Osteocyte (in vitro differentiated cells): ENCODE data around the gene ABCB9. TPM values are rescaled to one million over a fixed set of nuclear protein-coding genes. Genes with fewer than 3 reads are reported as not detected.

Experiments used
- DNase-seq: peaks from one replicate; pipeline ENCODE4 v3.0.0; 2021; ENCODE audit warnings: mixed read lengths; ENCODE audit not compliant: unreplicated experiment; ENCODE audit errors: extremely low spot score
- H3K27ac Mint-ChIP-seq: one replicate; pipeline ENCODE4 v1.8.0; 2021; ENCODE audit warnings: mild to moderate bottlenecking, mixed read lengths; ENCODE audit not compliant: unreplicated experiment
- H3K27me3 Mint-ChIP-seq: one replicate; pipeline ENCODE4 v1.8.0; 2021; ENCODE audit warnings: mixed read lengths; ENCODE audit not compliant: unreplicated experiment
- H3K36me3 Mint-ChIP-seq: one replicate; pipeline ENCODE4 v1.8.0; 2021; ENCODE audit warnings: mixed read lengths; ENCODE audit not compliant: unreplicated experiment
- H3K4me1 Mint-ChIP-seq: one replicate; pipeline ENCODE4 v1.8.0; 2021; ENCODE audit warnings: mixed read lengths; ENCODE audit not compliant: unreplicated experiment
- H3K4me3 Mint-ChIP-seq: one replicate; pipeline ENCODE4 v1.8.0; 2021; ENCODE audit warnings: mild to moderate bottlenecking, moderate library complexity, mixed read lengths; ENCODE audit not compliant: unreplicated experiment
- H3K9me3 Mint-ChIP-seq: one replicate; pipeline ENCODE4 v1.8.0; 2021; ENCODE audit warnings: mixed read lengths; ENCODE audit not compliant: unreplicated experiment
- CTCF ChIP-seq: fragments of 200-600 bp; sonication (generic); IDR thresholded peaks from 2 replicates; pipeline ENCODE4 v1.5.0; 2021; ENCODE audit warnings: antibody characterized with exemption, mild to moderate bottlenecking, moderate library complexity
- total RNA-seq: library from RNA; stranded (reverse); gene quantifications from 2 replicates; pipeline ENCODE4 v1.2.1, GENCODE V29; 2021

Gene ABCB9
- total RNA-seq, 1 donor from 2014 or later: 13.4 TPM

GRCh38 chr12:122981036-122981471 lies 14.8 kb upstream of the ABCB9 start:
- peaks cover 3% of the 10 kb centered on the region for H3K36me3 Mint-ChIP-seq
- no peak for DNase-seq
- H3K4me3 Mint-ChIP-seq: peak overlapping the region; percentile 88
- H3K9me3 Mint-ChIP-seq: no peaks in the 10 kb centered on the region
- H3K4me1 Mint-ChIP-seq: peaks cover 52% of the 10 kb centered on the region
- TF ChIP-seq CTCF: no peak
- peak overlapping the region; percentile 80 for H3K27ac Mint-ChIP-seq
- no peaks in the 10 kb centered on the region for H3K27me3 Mint-ChIP-seq

- peak within 1 kb of the TSS; percentile 89 for H3K27ac Mint-ChIP-seq
- no peaks in the 10 kb centered on the region for H3K27me3 Mint-ChIP-seq
- peaks cover 58% of the 10 kb centered on the region for H3K4me1 Mint-ChIP-seq
- TF ChIP-seq CTCF: no peak
- no peaks in the 10 kb centered on the region for H3K9me3 Mint-ChIP-seq
- no peak for DNase-seq
- H3K36me3 Mint-ChIP-seq: peaks cover 3% of the 10 kb centered on the region
- peak within 1 kb of the TSS; percentile 88 for H3K4me3 Mint-ChIP-seq
These were observed 14.1 kb upstream of the ABCB9 start, which contains the start of gene ARL6IP4 for GRCh38 chr12:122980183-122981035. ARL6IP4 (plus strand) TSS chr12:122980681; CDS start chr12:122981140, 459 bp downstream.

GRCh38 chr12:122979908-122980182 lies 13.6 kb upstream of the ABCB9 start:
- peak overlapping the region; percentile 80 for H3K4me3 Mint-ChIP-seq
- no peak for DNase-seq

GRCh38 chr12:122979001-122979907 lies 13.0 kb upstream of the ABCB9 start:
- H3K9me3 Mint-ChIP-seq: no peaks in the 10 kb centered on the region
- no peak for TF ChIP-seq CTCF
- H3K27me3 Mint-ChIP-seq: no peaks in the 10 kb centered on the region
- H3K4me3 Mint-ChIP-seq: peak overlapping the region; percentile 80
- peak overlapping the region; percentile 89 for H3K27ac Mint-ChIP-seq
- no peak for DNase-seq
- H3K4me1 Mint-ChIP-seq: peaks cover 54% of the 10 kb centered on the region
- peaks cover 3% of the 10 kb centered on the region for H3K36me3 Mint-ChIP-seq

More at GRCh38 chr12:122979908-122980182, 13.6 kb upstream of the ABCB9 start:
- H3K36me3 Mint-ChIP-seq: peaks cover 3% of the 10 kb centered on the region
- peaks cover 58% of the 10 kb centered on the region for H3K4me1 Mint-ChIP-seq
- H3K27me3 Mint-ChIP-seq: no peaks in the 10 kb centered on the region
- no peaks in the 10 kb centered on the region for H3K9me3 Mint-ChIP-seq
- peak overlapping the region; percentile 89 for H3K27ac Mint-ChIP-seq
- TF ChIP-seq CTCF: no peak
